Esophagus squamous epithelium (tissue), 4 donors: ENCODE data around the gene CHST10.

ENCODE experiments used
- CTCF ChIP-seq, 6 experiments: fragments of 450-650 bp in 4 of 6; fragments of 200-600 bp in 2 of 6; sonication (generic) in 2 of 6; IDR thresholded peaks; one replicate each; pipeline ENCODE4 v1.5.1; 2016 to 2019; ENCODE audit warnings: antibody characterized with exemption in 6 of 6, mild to moderate bottlenecking in 4 of 6, moderate library complexity in 4 of 6
- POLR2A ChIP-seq, 4 donors: fragments of 450-650 bp; IDR thresholded peaks; one replicate each; pipeline ENCODE4 v1.6.1; 2017; ENCODE audit warnings: antibody characterized with exemption in 4 of 4, mild to moderate bottlenecking in 4 of 4, moderate library complexity in 3 of 4

- TF ChIP-seq CTCF (IDR thresholded peaks at IDR 0.05) (no peak), POLR2A (IDR thresholded peaks at IDR 0.05) (no peak)
Observed at GRCh38 chr2:100401268-100401667, 16.2 kb downstream of the CHST10 start.
